GM12875 (cell line): ENCODE results near the gene KIAA1549.

Experiments
- H3K4me3 ChIP-seq: one replicate; pipeline ENCODE4 v1.5.1; 2011; ENCODE audit warnings: low read depth, low read length, control low read depth
- CTCF ChIP-seq: IDR thresholded peaks from 2 replicates; pipeline ENCODE4 v1.5.1; 2011; ENCODE audit warnings: low read depth, mild to moderate bottlenecking, control low read depth, inconsistent platforms, low read length, moderate library complexity, borderline replicate concordance; ENCODE audit not compliant: insufficient read depth

KIAA1549 gene

GRCh38 chr7:138929969-138930368 lies 51.2 kb downstream of the KIAA1549 start:
- no peak overlapping the region for H3K4me3 ChIP-seq
- no peak for TF ChIP-seq CTCF

DNA sequence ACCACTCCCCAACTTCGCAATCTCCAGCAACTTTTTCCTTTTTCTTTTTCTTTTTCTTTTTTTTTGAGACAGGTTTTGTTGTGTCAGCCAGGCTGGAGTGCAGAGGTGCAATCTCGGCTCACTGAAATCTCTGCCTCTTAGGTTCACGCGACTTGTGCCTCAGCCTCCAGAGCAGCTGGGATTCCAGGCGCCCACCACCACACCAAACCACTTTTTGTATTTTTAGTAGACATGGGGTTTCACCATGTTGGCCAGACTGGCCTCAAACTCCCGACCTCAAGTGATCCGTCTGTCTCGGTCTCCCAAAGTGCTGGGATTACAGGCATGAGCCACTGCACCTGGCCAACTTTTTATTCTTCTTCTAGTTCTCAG lies 55.0 kb downstream of the KIAA1549 start:
- no peak for TF ChIP-seq CTCF
- no peak overlapping the region for H3K4me3 ChIP-seq

DNA sequence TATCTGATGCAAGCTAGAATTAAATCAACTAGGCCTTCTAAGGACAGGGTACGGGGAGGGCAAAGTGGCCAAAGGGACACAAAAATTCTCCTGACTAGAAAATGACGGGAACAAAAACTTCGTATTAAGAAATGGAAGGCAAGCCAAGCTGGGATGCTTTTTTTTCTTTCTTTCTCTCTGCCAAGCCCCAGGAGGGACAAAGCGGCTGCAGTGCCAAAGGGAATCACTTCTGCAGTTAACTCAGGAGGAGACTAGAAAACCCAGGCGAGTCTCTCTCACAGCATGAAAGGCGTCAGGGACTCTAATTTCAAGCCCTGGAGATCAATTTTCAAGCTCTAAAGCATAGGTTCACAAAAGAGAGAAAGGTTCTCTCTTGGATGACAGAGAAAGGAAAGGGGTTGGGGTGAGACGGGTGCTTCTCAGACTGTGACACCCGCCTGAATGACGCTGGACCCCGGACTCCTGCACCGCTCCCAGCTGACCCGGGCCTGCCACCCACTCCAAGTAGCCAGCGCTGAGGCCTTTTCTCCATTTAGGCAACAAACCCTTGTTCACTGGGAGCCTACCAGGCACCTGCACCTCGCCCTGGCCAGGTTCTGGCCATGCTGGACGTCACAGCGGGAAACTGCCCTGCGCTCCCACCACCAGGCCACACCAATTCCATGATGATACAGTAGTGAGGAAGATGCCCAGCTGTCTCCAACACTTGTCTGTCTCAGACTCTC lies 56.5 kb downstream of the KIAA1549 start:
- TF ChIP-seq CTCF = no peak

GRCh38 chr7:138921277-138921676 lies 59.9 kb downstream of the KIAA1549 start:
- no peak for TF ChIP-seq CTCF
- H3K4me3 ChIP-seq = no peak overlapping the region

More for the DNA sequence above, 56.5 kb downstream of the KIAA1549 start:
- no peak overlapping the region for H3K4me3 ChIP-seq

GRCh38 chr7:138919911-138920310 lies 61.3 kb downstream of the KIAA1549 start:
- no peak for TF ChIP-seq CTCF
- no peak overlapping the region for H3K4me3 ChIP-seq

DNA sequence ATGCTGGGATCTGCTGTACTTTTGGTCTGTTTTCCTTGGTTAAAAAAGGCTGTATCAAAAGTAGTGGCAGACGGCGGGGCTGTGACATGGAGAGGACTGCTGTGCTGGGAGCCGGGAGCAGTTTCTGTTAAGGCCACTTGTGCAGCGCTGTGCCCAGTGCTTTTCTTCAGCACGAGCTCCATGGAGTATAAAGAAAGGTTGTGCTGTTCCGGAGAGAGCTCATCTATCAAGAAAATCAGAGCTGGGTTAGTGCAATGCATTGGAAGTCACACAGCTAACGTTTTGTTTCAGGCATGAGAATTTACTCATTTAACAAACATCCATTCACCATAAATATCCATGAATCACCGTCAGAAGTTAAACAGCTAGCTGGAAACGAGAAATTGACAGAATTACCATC lies 62.0 kb downstream of the KIAA1549 start:
- H3K4me3 ChIP-seq = no peak overlapping the region
- no peak for TF ChIP-seq CTCF

- H3K4me3 ChIP-seq = no peak overlapping the region
- TF ChIP-seq CTCF = no peak
These were observed 62.4 kb downstream of the KIAA1549 start for GRCh38 chr7:138918756-138919155.
